ENCODE results near the gene MEF2B.

Gene MEF2B

GRCh38 chr19:19132912-19133311, 37.2 kb downstream of the MEF2B start:
- no peak for DNase-seq (ENCODE audit: low read depth)
- no peak overlapping the region for H3K4me3 ChIP-seq (ENCODE audit: low read depth, low read length)
- no peak for TF ChIP-seq CTCF (IDR thresholded peaks at IDR 0.05; ENCODE audit: low read depth, low read length, missing control alignments)
- in situ Hi-C loops (cut with HindIII; ENCODE audit: low sequenced_read_pairs) = no loop called here

GRCh38 chr19:19131989-19132388, 38.1 kb downstream of the MEF2B start:
- TF ChIP-seq CTCF (IDR thresholded peaks at IDR 0.05; ENCODE audit: low read depth, low read length, missing control alignments) = no peak
- H3K4me3 ChIP-seq (ENCODE audit: low read depth, low read length) = no peak overlapping the region
- in situ Hi-C loops (cut with HindIII; ENCODE audit: low sequenced_read_pairs) = no loop called here
- DNase-seq (ENCODE audit: low read depth) = no peak

GRCh38 chr19:19126102-19126501, 44.0 kb downstream of the MEF2B start:
- no peak for DNase-seq (ENCODE audit: low read depth)
- TF ChIP-seq CTCF (IDR thresholded peaks at IDR 0.05; ENCODE audit: low read depth, low read length, missing control alignments) = no peak
- in situ Hi-C loops (cut with HindIII; ENCODE audit: low sequenced_read_pairs) = no loop called here
- no peak overlapping the region for H3K4me3 ChIP-seq (ENCODE audit: low read depth, low read length)

- no peak overlapping the region for H3K4me3 ChIP-seq (ENCODE audit: low read depth, low read length)
- TF ChIP-seq CTCF (IDR thresholded peaks at IDR 0.05; ENCODE audit: low read depth, low read length, missing control alignments) = no peak
- in situ Hi-C loops (cut with HindIII; ENCODE audit: low sequenced_read_pairs) = no loop called here
- no peak for DNase-seq (ENCODE audit: low read depth)
Observed at GRCh38 chr19:19123386-19123785, 46.7 kb downstream of the MEF2B start.

GRCh38 chr19:19122902-19123301, 47.2 kb downstream of the MEF2B start:
- H3K4me3 ChIP-seq (ENCODE audit: low read depth, low read length) = no peak overlapping the region
- no peak for DNase-seq (ENCODE audit: low read depth)
- in situ Hi-C loops (cut with HindIII; ENCODE audit: low sequenced_read_pairs) = no loop called here
- TF ChIP-seq CTCF (IDR thresholded peaks at IDR 0.05; ENCODE audit: low read depth, low read length, missing control alignments) = no peak

- no peak for DNase-seq (ENCODE audit: low read depth)
- no peak for TF ChIP-seq CTCF (IDR thresholded peaks at IDR 0.05; ENCODE audit: low read depth, low read length, missing control alignments)
- H3K4me3 ChIP-seq (ENCODE audit: low read depth, low read length) = no peak overlapping the region
- in situ Hi-C loops (cut with HindIII; ENCODE audit: low sequenced_read_pairs) = no loop called here
Observed at GRCh38 chr19:19121371-19121770, 48.7 kb downstream of the MEF2B start.
